WERI-Rb-1 (cell line): ENCODE results near the gene COX18.

Source experiments
- DNase-seq: peaks from one replicate; pipeline ENCODE4 v3.0.0-alpha.2; 2020
- H3K27ac ChIP-seq: fragments of 250-450 bp; sonication (Bioruptor Pico); 2 replicates; pipeline ENCODE4 v1.5.1; 2020; ENCODE audit warnings: mild to moderate bottlenecking, moderate library complexity
- H3K27me3 ChIP-seq: fragments of 250-450 bp; sonication (Bioruptor Pico); 2 replicates; pipeline ENCODE4 v1.5.1; 2021; ENCODE audit warnings: mild to moderate bottlenecking, low read depth, moderate library complexity; ENCODE audit not compliant: insufficient read depth, severe bottlenecking
- H3K36me3 ChIP-seq: fragments of 250-450 bp; sonication (Bioruptor Pico); 2 replicates; pipeline ENCODE4 v1.5.1; 2020; ENCODE audit warnings: mild to moderate bottlenecking, moderate library complexity
- H3K4me3 ChIP-seq: 2 replicates; pipeline ENCODE4 v1.5.1; 2011; ENCODE audit warnings: low read depth, mild to moderate bottlenecking, control low read depth, low read length
- H3K9me3 ChIP-seq: fragments of 250-450 bp; sonication (Bioruptor Pico); 2 replicates; pipeline ENCODE4 v1.5.1; 2021; ENCODE audit warnings: mild to moderate bottlenecking, moderate library complexity; ENCODE audit not compliant: severe bottlenecking
- CTCF ChIP-seq: IDR thresholded peaks from 2 replicates; pipeline ENCODE4 v1.5.1; 2011; ENCODE audit warnings: low read depth, mild to moderate bottlenecking, control low read depth, inconsistent platforms, low read length

The COX18 gene

DNA sequence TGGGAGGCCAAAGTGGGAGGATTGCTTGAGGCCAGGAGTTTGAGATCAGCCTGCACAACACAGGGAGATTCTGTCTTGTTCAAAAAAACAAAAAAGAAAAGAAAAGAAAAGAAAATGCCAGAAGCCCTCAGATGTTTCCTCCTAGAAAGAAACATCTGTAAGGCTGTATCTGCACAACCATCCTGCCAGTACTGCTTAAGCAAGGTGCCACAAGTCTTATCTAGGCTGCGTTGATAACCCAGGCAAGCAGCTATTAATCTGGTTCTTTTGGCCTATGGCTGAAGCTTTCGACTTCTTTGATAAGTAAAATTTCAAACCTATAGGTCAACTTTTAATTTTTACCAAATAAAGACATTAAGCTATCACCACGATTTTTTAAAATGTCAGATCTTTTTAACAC is 3.1 kb downstream of the COX18 start:
- Histone ChIP-seq H3K27me3 (no peaks in the 10 kb centered on the region), H3K27ac (no peak overlapping the region), H3K4me3 (no peak overlapping the region), H3K9me3 (no peaks in the 10 kb centered on the region), H3K36me3 (peaks cover 4% of the 10 kb centered on the region)
- DNase-seq, result no peak
- TF ChIP-seq CTCF, result no peak

- Histone ChIP-seq H3K27ac (no peak overlapping the region), H3K36me3 (peaks cover 10% of the 10 kb centered on the region), H3K27me3 (no peaks in the 10 kb centered on the region), H3K4me3 (no peak overlapping the region), H3K9me3 (no peaks in the 10 kb centered on the region)
- no peak for DNase-seq
- no peak for TF ChIP-seq CTCF
Observed at GRCh38 chr4:73064536-73064935, 5.0 kb downstream of the COX18 start.

DNA sequence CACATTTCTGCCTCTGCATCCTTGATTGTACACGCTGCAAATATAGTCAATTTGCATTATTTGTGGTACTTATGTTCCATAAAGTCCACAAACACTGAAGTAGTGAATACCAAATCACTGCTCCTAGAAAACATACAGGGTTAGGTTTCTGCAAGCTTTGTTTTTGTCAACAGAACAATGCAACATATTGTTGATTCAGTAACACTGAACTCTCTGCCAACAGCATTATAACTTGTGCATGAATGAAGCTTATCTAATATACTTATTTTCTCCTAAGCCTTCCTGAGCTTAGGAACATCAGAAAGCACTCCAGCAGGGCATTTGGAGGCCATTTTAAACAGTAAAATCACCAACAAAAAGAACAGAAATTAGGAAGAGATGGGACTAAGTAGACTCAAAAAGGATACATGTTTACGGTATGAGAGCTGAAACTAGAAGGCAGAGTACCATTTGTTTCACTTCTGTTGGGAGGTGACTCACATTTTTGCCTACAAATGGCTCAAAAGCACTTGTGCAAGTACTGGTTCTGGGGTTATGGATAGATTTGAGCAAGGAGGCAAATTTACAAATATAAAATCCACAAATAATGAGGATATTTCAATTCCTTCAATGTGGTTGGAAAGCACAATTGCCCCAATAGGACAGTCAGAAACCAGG is 14.1 kb downstream of the COX18 start:
- peaks cover 35% of the 10 kb centered on the region for H3K36me3 ChIP-seq
- H3K27me3 ChIP-seq, result no peaks in the 10 kb centered on the region
- H3K4me3 ChIP-seq, result no peak overlapping the region
- DNase-seq, result no peak
- H3K27ac ChIP-seq, result no peak overlapping the region
- no peaks in the 10 kb centered on the region for H3K9me3 ChIP-seq
- TF ChIP-seq CTCF, result no peak

DNA sequence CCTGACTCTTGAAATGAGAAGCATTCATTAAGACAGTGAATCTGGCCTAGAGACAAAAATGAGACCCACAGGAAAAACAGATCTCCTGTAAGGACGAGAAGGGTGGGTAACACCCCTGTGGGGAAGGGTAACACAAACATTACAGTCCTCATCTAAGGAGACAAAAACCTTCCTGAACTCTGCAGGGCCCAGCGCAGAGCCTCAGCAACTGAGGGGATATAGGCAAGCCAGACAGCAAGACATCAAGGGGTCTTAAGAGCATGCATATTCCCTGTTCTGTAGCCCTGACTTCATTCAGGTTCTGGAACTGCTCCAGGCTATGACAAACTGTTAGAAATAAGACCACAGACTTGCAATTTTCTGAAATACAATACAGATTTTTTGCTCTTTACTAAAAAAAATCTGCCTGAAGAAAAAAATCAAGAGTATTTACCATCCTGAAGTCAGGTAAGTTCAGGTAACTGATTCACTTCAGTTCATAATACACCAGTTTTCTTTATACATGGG is 15.5 kb downstream of the COX18 start:
- Histone ChIP-seq H3K27ac (no peak overlapping the region), H3K4me3 (no peak overlapping the region), H3K27me3 (no peaks in the 10 kb centered on the region), H3K9me3 (no peaks in the 10 kb centered on the region), H3K36me3 (peaks cover 29% of the 10 kb centered on the region)
- DNase-seq, result no peak
- TF ChIP-seq CTCF, result no peak

- peaks cover 22% of the 10 kb centered on the region for H3K36me3 ChIP-seq
- no peak overlapping the region for H3K4me3 ChIP-seq
- no peak for TF ChIP-seq CTCF
- no peaks in the 10 kb centered on the region for H3K27me3 ChIP-seq
- DNase-seq, result no peak
- H3K9me3 ChIP-seq, result no peaks in the 10 kb centered on the region
- no peak overlapping the region for H3K27ac ChIP-seq
Observed at GRCh38 chr4:73053076-73053475, 16.4 kb downstream of the COX18 start.

DNA sequence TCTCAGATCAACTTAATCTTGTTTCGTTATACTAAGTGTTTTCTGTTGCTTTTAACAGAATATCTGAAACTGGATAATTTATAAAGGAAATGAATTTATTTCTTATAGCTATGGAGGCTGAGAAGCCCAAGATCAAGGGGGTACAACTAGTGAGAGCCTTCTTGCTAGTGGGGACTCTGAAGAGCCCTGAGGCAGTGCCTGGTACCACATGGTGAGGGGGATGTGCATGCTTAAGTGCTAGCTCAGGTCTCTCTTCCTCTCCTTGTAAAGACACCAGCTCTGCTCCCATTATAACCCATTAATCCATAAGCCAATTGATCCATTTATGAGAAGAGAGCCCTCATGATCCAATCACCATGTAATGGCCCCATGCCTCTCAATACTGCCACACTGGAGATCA is 17.9 kb downstream of the COX18 start:
- H3K27ac ChIP-seq, result no peak overlapping the region
- TF ChIP-seq CTCF, result no peak
- no peak overlapping the region for H3K4me3 ChIP-seq
- peaks cover 8% of the 10 kb centered on the region for H3K36me3 ChIP-seq
- DNase-seq, result no peak
- no peaks in the 10 kb centered on the region for H3K9me3 ChIP-seq
- H3K27me3 ChIP-seq, result no peaks in the 10 kb centered on the region
